ENCODE measurements around the gene GAB2. TPM values are rescaled to one million over a fixed set of nuclear protein-coding genes. Genes with fewer than 3 reads are reported as not detected.

The GAB2 gene
- total and polyA plus RNA-seq, 2 of the 13 experiments (the other 11 are each of a cell fraction or from before 2014, with no cell fraction given): 4.1 to 8.6 TPM

GRCh38 chr11:78343303-78343702 is 74.3 kb downstream of the GAB2 start:
- CTCF ChIA-PET (ENCODE audit: low intra/inter-chr PET ratio, low total read pairs): no interaction called here
- Histone ChIP-seq H3K27ac (ENCODE audit: extremely low read length, insufficient read depth, low read length) (no peak overlapping the region), H4K20me1 (ENCODE audit: insufficient read depth, low read length) (no peaks in the 10 kb centered on the region), H3K79me2 (ENCODE audit: insufficient read depth, low read length) (no peaks in the 10 kb centered on the region), H3K36me3 (replicated peaks in 1 of 2; ENCODE audit: control insufficient read depth in 1 of 2, insufficient read depth in 2 of 2, low read length in 2 of 2) (no peaks in the 10 kb centered on the region), H3K4me2 (ENCODE audit: low read depth, low read length) (no peak overlapping the region), H3K4me3 (replicated peaks in 1 of 3; ENCODE audit: insufficient read depth in 1 of 3, low read depth in 2 of 3, low read length in 3 of 3) (no peak overlapping the region), H3K9ac (ENCODE audit: insufficient read depth, low read depth, low read length) (no peak overlapping the region), H3K9me3 (ENCODE audit: low read length) (no peaks in the 10 kb centered on the region), H2AFZ (ENCODE audit: low read length) (no peak overlapping the region), H3K27me3 (ENCODE audit: control insufficient read depth in 1 of 2, insufficient read depth in 2 of 2, low read length in 2 of 2) (no peaks in the 10 kb centered on the region), H3K4me1 (ENCODE audit: insufficient read depth, low read length) (peaks cover 2% of the 10 kb centered on the region)
- in situ Hi-C loops (cut with HindIII; ENCODE audit: extremely low pct_ligation_motif_present, low pct_unique_long_range_greater_than_20kb): no loop called here
- DNase-seq (ENCODE audit: low spot score): no peak
- POLR2A ChIA-PET: no interaction called here
- no peak for FAIRE-seq
- 98% methylated on average over 2 of the region's 2 CpGs for WGBS (ENCODE audit: low lambda C conversion rate)
- TF ChIP-seq ZNF770 (CRISPR knock-in tag; IDR thresholded peaks at IDR 0.05) (no peak), HNRNPK (IDR thresholded peaks at IDR 0.05; ENCODE audit: low read depth, low read length, poor library complexity, severe bottlenecking) (peak; percentile 56)
- no peak for ATAC-seq
- intact Hi-C loops (cut with micrococcal nuclease; ENCODE audit: unreplicated experiment): no loop called here
- BruUV-seq (replicated peaks): no TSS peak

GRCh38 chr11:78341841-78342240 is 75.8 kb downstream of the GAB2 start:
- no peak overlapping the region for H3K4me2 ChIP-seq (ENCODE audit: low read depth, low read length)
- DNase-seq (ENCODE audit: low spot score): no peak
- ChIA-PET POLR2A (no interaction called here), CTCF (ENCODE audit: low intra/inter-chr PET ratio, low total read pairs) (no interaction called here)
- FAIRE-seq: no peak
- H3K36me3 ChIP-seq (replicated peaks in 1 of 2; ENCODE audit: control insufficient read depth in 1 of 2, insufficient read depth in 2 of 2, low read length in 2 of 2): no peaks in the 10 kb centered on the region
- H4K20me1 ChIP-seq (ENCODE audit: insufficient read depth, low read length): no peaks in the 10 kb centered on the region
- H3K27me3 ChIP-seq (ENCODE audit: control insufficient read depth in 1 of 2, insufficient read depth in 2 of 2, low read length in 2 of 2): no peaks in the 10 kb centered on the region
- no peaks in the 10 kb centered on the region for H3K9me3 ChIP-seq (ENCODE audit: low read length)
- no peak overlapping the region for H2AFZ ChIP-seq (ENCODE audit: low read length)
- in situ Hi-C loops (cut with HindIII; ENCODE audit: extremely low pct_ligation_motif_present, low pct_unique_long_range_greater_than_20kb): no loop called here
- BruUV-seq (replicated peaks): no TSS peak
- H3K9ac ChIP-seq (ENCODE audit: insufficient read depth, low read depth, low read length): no peak overlapping the region
- intact Hi-C loops (cut with micrococcal nuclease; ENCODE audit: unreplicated experiment): no loop called here
- H3K27ac ChIP-seq (ENCODE audit: extremely low read length, insufficient read depth, low read length): no peak overlapping the region
- WGBS (ENCODE audit: low lambda C conversion rate): 97% methylated on average over 2 of the region's 2 CpGs
- H3K4me3 ChIP-seq (replicated peaks in 1 of 3; ENCODE audit: insufficient read depth in 1 of 3, low read depth in 2 of 3, low read length in 3 of 3): no peak overlapping the region
- no peak for ATAC-seq
- peaks cover 13% of the 10 kb centered on the region for H3K4me1 ChIP-seq (ENCODE audit: insufficient read depth, low read length)
- H3K79me2 ChIP-seq (ENCODE audit: insufficient read depth, low read length): no peaks in the 10 kb centered on the region
- TF ChIP-seq TAF15 (IDR thresholded peaks at IDR 0.05; ENCODE audit: low read depth, low read length, poor library complexity, severe bottlenecking): no peak
- TF ChIP-seq ZNF589 (CRISPR knock-in tag; conservative IDR thresholded peaks at IDR 0.05): no peak
- no peak for TF ChIP-seq ZSCAN12 (CRISPR knock-in tag; IDR thresholded peaks at IDR 0.05)
- no peak for TF ChIP-seq RFX1 (IDR thresholded peaks at IDR 0.05)
- TF ChIP-seq ZNF143 (CRISPR knock-in tag; IDR thresholded peaks at IDR 0.05): no peak
- no peak for TF ChIP-seq SSRP1 (CRISPR knock-in tag; IDR thresholded peaks at IDR 0.05)
- TF ChIP-seq FOSL1 (CRISPR knock-in tag; IDR thresholded peaks at IDR 0.05; ENCODE audit: borderline replicate concordance): no peak
- TF ChIP-seq ZNF572 (CRISPR knock-in tag; IDR thresholded peaks at IDR 0.05): no peak
- no peak for TF ChIP-seq POGK (CRISPR knock-in tag; conservative IDR thresholded peaks at IDR 0.05)
- TF ChIP-seq ZBTB49 (CRISPR knock-in tag; IDR thresholded peaks at IDR 0.05; ENCODE audit: borderline replicate concordance): no peak
- TF ChIP-seq KDM5B (CRISPR knock-in tag; IDR thresholded peaks at IDR 0.05; ENCODE audit: borderline replicate concordance): no peak
- no peak for TF ChIP-seq HOXD1 (CRISPR knock-in tag; IDR thresholded peaks at IDR 0.05)
